ENCODE measurements around the gene MYH7B. TPM values are rescaled to one million over a fixed set of nuclear protein-coding genes. Genes with fewer than 3 reads are reported as not detected.

The MYH7B gene
- total RNA-seq, 1 donor from 2014 or later, result 0.30 TPM

DNA sequence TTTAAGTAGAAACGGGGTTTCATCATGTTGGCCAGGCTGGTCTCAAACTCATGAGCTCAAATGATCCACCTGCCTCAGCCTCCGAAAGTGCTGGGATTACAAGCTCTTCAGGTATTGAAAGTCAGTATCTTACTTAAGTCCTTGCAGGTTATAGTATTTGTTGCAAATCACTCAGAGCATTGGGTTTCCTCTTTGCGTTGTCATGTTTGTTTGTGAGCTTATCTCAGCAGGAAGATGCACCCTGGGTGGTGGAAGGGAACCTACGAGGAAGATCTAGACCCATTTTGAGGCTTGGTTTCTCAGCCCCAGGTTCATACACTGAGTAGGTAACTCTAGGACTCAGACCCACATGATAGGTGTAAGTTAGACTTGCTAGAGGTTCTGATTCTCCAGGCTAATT lies 18.6 kb downstream of the MYH7B start:
- Mint-ChIP-seq H3K27ac (ENCODE audit: unreplicated experiment) (no peak overlapping the region), H3K4me3 (ENCODE audit: unreplicated experiment) (no peak overlapping the region), H3K9me3 (ENCODE audit: low read depth) (no peaks in the 10 kb centered on the region), H3K27me3 (ENCODE audit: low read depth) (peaks cover 26% of the 10 kb centered on the region), H3K4me1 (ENCODE audit: low read depth) (no peaks in the 10 kb centered on the region), H3K36me3 (ENCODE audit: low read depth) (no peaks in the 10 kb centered on the region)
- TF ChIP-seq CTCF (IDR thresholded peaks at IDR 0.05), result no peak
- no peak for DNase-seq (ENCODE audit: low spot score)

GRCh38 chr20:34976286-34976685 lies 20.6 kb downstream of the MYH7B start:
- no peaks in the 10 kb centered on the region for H3K36me3 Mint-ChIP-seq (ENCODE audit: low read depth)
- no peaks in the 10 kb centered on the region for H3K9me3 Mint-ChIP-seq (ENCODE audit: low read depth)
- H3K27ac Mint-ChIP-seq (ENCODE audit: unreplicated experiment), result no peak overlapping the region
- no peak for DNase-seq (ENCODE audit: low spot score)
- no peak for TF ChIP-seq CTCF (IDR thresholded peaks at IDR 0.05)
- H3K4me1 Mint-ChIP-seq (ENCODE audit: low read depth), result no peaks in the 10 kb centered on the region
- no peak overlapping the region for H3K4me3 Mint-ChIP-seq (ENCODE audit: unreplicated experiment)
- peaks cover 26% of the 10 kb centered on the region for H3K27me3 Mint-ChIP-seq (ENCODE audit: low read depth)

DNA sequence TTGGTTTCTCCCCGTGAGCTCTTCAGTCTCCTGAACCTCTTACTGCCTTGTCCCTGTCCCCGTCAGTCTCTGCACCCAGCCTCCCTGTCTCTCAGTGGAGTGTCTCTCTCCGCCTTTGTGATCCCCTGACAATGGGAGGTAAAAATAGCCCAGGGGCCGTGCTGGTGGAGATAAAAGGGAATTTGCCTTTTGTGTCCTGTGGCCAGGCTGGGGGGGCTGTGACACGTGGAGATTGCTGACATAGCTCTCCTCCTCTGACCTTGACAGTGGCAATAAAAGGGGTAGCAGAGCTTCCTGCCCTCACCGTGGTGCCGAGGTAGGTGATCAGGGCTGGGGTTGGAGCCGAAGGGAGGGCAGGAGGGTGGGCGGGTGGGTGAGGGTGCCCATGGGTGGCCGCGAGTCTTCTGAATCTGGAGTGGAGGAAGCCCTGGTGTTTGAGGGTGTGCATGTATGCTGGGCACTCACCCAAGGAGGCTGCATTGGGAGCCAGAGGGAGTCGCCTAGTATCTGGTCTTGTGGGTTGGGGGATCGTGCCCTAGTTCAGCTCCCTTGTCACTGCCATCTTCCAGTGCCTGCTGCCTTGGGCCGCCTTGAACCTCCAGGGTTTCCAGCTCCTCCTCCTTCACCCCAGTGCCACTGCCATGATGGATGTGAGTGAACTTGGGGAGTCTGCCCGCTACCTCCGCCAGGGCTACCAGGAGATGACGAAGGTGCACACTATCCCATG lies 21.9 kb downstream of the MYH7B start:
- Mint-ChIP-seq H3K4me3 (ENCODE audit: unreplicated experiment) (no peak overlapping the region), H3K9me3 (ENCODE audit: low read depth) (no peaks in the 10 kb centered on the region), H3K27ac (ENCODE audit: unreplicated experiment) (no peak overlapping the region), H3K27me3 (ENCODE audit: low read depth) (peaks cover 24% of the 10 kb centered on the region), H3K36me3 (ENCODE audit: low read depth) (no peaks in the 10 kb centered on the region), H3K4me1 (ENCODE audit: low read depth) (no peaks in the 10 kb centered on the region)
- no peak for TF ChIP-seq CTCF (IDR thresholded peaks at IDR 0.05)
- peak; percentile 39 for DNase-seq (ENCODE audit: low spot score)

- H3K4me1 Mint-ChIP-seq (ENCODE audit: low read depth), result no peaks in the 10 kb centered on the region
- H3K36me3 Mint-ChIP-seq (ENCODE audit: low read depth), result no peaks in the 10 kb centered on the region
- peaks cover 21% of the 10 kb centered on the region for H3K27me3 Mint-ChIP-seq (ENCODE audit: low read depth)
- H3K4me3 Mint-ChIP-seq (ENCODE audit: unreplicated experiment), result no peak overlapping the region
- no peak for DNase-seq (ENCODE audit: low spot score)
- no peaks in the 10 kb centered on the region for H3K9me3 Mint-ChIP-seq (ENCODE audit: low read depth)
- H3K27ac Mint-ChIP-seq (ENCODE audit: unreplicated experiment), result no peak overlapping the region
- TF ChIP-seq CTCF (IDR thresholded peaks at IDR 0.05), result no peak
Observed at GRCh38 chr20:34978092-34978744, 22.6 kb downstream of the MYH7B start.

- Mint-ChIP-seq H3K4me1 (ENCODE audit: low read depth) (no peaks in the 10 kb centered on the region), H3K27ac (ENCODE audit: unreplicated experiment) (no peak overlapping the region), H3K4me3 (ENCODE audit: unreplicated experiment) (no peak overlapping the region), H3K36me3 (ENCODE audit: low read depth) (no peaks in the 10 kb centered on the region), H3K9me3 (ENCODE audit: low read depth) (no peaks in the 10 kb centered on the region), H3K27me3 (ENCODE audit: low read depth) (peaks cover 22% of the 10 kb centered on the region)
- peak; percentile 90 for DNase-seq (ENCODE audit: low spot score)
- TF ChIP-seq CTCF (IDR thresholded peaks at IDR 0.05), result no peak
Observed at GRCh38 chr20:34979366-34980153, 23.9 kb downstream of the MYH7B start.

Data from chondrocyte (in vitro differentiated cells).